NCI-H1436 (cell line): ENCODE measurements around the gene ALK.

ENCODE experiments used
- DNase-seq: peaks from one replicate; lab custom pipeline; 2025; lab: John Stamatoyannopoulos, UW

ALK gene

DNA sequence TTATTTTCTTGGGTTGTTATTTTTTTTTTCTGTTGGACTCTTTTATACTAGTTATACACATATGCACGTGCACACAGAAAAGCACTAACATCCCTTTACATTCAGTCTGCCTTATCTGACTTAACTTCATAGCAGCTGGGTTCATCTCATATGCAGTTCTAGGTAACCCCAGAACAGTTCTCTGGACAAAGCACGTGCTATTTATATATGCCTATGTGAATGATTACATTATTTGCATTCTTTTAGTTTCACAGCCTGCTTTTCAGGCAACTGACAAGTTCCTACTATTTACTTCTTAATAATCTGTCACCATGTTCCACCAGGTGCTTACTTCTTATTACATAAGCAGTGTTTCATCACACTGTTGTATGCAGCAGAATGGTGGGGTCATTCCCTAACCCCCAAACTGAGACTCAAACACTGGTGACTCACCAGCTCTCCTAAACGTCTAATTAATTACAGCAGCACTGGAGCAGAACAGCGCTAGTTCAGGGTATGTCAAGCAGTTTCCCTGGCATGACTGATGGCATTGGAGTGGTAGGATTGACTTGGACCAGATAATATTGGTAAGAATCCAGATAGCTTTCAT, 433.3 kb downstream of the ALK start:
- DNase-seq: no peak

DNA sequence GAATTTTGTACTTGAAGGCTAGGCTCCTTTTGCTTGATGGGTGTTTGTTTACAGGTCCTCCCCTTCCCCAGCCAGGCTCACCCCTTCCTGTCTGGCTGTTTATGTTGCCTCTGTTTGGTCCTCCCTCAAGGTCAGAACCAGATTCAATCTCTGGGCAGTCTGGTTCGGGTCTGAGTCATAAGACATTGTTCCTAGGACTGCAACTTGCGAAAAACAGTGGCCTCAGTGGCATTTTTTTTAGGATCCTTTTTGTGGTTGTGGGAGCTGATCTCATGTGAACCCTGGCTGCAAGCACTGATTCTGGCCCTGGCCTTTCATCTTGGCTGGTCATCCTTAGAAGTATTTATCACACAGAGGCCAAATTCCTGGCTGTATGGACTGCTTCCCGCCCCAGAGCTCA, 435.8 kb downstream of the ALK start:
- no peak for DNase-seq

DNA sequence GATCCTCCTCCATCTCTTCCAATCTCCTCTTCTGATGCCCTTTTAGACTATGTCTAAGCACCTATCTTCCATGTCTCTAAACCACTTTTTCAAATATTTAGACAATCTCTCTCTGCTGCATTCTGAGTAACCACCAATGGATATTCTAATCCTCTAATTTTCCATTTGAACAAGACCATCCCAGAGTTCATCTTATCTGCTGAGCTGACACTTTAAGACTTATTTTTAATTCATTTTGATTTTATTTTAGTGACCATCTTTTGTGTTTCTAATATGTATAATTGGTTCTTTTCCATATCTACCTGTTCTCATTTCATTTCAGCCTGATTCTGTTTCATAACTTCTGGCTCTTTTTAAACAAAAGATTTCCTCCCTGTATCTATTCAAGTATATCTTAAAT, 436.3 kb downstream of the ALK start:
- DNase-seq: no peak

- DNase-seq: no peak
These were observed 438.5 kb downstream of the ALK start for GRCh38 chr2:29482867-29483266.

- DNase-seq: no peak
These were observed 439.0 kb downstream of the ALK start for GRCh38 chr2:29482348-29482747.

GRCh38 chr2:29481313-29481712, 440.1 kb downstream of the ALK start:
- DNase-seq: no peak

- no peak for DNase-seq
These were observed 441.0 kb downstream of the ALK start for GRCh38 chr2:29480426-29480825.

- DNase-seq: no peak
These were observed 442.0 kb downstream of the ALK start for GRCh38 chr2:29479401-29479800.

- no peak for DNase-seq
These were observed 442.7 kb downstream of the ALK start for GRCh38 chr2:29478641-29479040.

DNA sequence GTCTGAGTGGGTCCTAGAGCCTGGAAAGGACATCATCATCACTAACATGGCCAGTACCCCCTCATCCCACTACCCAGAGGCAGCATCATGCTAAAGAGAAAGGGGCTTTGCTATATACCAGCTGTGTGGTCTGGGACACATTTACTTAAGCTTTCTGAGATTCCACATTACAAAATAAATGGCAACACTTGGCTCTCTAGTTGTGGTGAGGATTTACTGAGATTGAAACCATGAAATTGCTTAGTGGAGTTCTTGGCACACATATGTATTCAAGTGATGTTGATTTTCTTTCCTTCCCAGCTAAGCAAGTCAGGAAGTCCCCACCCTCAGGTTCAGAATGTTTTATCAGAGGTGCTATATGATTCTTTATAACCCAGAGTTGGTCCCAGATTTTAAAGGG, 444.2 kb downstream of the ALK start:
- no peak for DNase-seq

GRCh38 chr2:29475499-29475898, 445.9 kb downstream of the ALK start:
- DNase-seq: no peak

DNA sequence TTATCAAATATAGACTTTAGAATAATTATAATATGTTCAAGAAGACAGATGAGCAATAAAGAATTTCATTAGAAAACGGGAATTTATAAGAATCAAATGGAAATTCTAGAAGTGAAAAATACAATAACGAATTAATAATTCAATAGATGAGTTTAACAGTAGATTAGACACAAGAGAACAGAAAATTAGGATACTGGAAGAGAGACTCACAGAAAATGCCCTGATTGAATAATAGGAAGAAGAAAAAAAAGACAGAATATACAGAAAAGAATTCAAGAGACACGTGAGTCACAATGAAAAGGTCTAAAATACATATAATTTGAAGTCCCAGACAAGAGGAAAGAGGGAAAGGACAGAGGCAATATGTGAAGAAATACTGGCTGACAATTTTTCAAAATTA, 451.4 kb downstream of the ALK start:
- no peak for DNase-seq

DNA sequence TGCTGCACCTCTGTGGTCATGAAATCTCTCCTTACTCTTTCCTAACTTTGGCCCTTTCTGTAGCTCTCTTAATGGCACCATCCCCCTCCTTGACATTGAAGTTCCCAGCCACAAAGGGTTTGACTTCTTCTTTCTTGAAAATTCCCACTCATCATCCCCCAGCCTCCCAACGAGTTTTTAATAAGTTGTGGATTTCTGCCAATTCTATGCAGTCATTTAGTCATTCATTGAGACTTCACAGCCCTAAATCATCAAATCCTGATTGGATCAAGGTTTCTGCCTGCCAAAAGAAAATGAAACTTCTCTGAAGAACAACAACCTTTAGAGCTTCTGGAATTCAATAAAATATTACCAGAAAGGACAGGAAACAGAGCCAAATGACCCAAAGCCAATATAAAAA, 451.9 kb downstream of the ALK start:
- DNase-seq: no peak

- no peak for DNase-seq
These were observed 458.0 kb downstream of the ALK start for GRCh38 chr2:29463181-29463900.

- DNase-seq: no peak
These were observed 459.1 kb downstream of the ALK start for GRCh38 chr2:29462293-29462692.

GRCh38 chr2:29460190-29460589, 461.2 kb downstream of the ALK start:
- DNase-seq: no peak

DNA sequence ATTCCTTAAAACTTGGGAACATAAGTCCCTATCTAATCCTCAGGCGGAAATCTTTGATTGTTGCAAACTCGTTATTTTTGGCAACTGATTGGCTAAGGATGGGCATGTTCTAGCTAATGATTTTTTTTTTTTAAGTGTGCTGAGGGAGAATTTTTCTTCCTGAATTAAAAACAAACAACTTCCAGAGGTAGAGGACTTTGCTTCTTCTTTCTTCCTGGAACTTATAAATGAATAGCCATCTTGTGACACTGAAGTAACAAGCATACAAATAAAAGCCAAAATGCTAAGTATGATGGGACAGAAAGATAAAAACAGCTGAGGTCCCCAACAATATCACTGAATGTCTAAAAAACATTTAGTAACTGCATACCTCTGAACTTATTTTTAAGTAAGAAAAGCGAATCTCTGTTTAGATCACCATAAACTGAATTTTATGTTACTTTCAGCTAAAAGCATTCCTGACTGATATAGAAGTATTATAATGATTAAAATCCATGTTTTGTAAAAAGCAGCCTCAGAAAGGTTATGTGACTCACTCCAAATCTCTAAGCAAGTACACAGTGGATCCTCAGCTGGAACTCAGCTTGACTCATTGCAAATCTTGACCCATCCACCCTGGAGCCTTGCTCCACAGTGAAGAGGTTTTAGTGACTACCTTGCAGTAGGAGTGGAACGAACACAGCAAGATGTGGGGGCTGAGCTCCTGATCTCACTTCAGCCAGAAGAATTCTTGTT, 461.8 kb downstream of the ALK start:
- no peak for DNase-seq

- DNase-seq: no peak
These were observed 465.0 kb downstream of the ALK start for GRCh38 chr2:29456429-29456828.

GRCh38 chr2:29455200-29455860, 466.1 kb downstream of the ALK start:
- DNase-seq: no peak

GRCh38 chr2:29452036-29452435, 469.4 kb downstream of the ALK start:
- DNase-seq: no peak

DNA sequence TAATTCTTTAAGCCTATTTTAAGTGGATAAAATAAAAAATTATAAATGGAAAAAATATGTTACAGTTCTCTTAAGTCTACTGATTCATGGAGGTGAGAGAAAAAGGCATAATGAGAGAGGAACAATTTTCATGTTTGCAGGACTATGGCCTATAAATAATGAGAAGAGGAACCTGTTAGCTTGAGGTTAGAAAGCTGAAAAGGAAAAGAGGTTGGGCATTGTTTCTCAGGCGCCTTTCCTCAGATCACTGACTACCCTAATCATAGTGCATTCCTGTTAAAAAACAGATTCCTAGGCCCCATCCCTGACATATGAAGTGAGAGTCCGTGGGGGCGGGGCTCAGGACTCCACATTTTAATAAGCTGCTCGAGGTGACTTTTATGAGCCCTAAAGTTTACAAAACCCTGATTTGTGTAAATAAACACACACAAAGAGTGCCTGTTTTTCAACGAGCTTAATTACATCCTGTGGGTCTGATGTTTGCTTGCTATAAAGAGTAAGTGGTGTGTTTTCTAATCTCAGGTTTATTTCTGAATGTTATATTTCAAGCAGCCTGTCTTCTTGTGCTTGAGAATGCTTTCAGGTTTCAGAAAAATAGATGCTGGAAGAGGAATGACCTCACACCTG, 470.7 kb downstream of the ALK start:
- no peak for DNase-seq

DNA sequence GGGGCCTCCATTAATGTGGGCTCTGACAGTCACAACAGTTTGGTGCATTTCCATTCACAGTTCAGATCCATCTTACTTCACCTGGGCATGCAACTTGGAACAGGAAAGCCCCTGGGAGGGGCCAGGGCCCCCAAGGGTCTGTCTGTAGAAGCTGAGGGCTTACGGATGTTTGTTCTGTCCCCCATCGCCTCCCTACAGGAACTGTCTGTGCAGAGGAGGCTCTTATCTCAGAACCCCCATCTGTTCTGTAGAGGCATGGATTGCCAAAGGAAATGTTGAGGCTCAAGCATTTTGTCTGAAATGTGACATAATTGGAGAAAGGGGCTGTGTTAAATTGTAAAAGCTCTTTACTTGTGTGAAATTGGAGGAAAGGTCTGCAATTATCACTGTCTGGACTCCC, 471.9 kb downstream of the ALK start:
- DNase-seq: no peak
